Endodermal cell (in vitro differentiated cells): Measurements from ENCODE around the gene FES. TPM values are rescaled to one million over a fixed set of nuclear protein-coding genes. Genes with fewer than 3 reads are reported as not detected.

Source experiments
- DNase-seq: peaks from one replicate; pipeline ENCODE4 v3.0.0-alpha.2; 2017
- H3K27ac ChIP-seq: 2 replicates; pipeline ENCODE4 v1.5.1; 2013; ENCODE audit warnings: mild to moderate bottlenecking, low read depth, low read length, moderate library complexity
- H3K27me3 ChIP-seq: 2 replicates; pipeline ENCODE4 v1.6.1; 2013; ENCODE audit warnings: mild to moderate bottlenecking, low read length, moderate library complexity; ENCODE audit not compliant: insufficient read depth, control insufficient read depth, poor library complexity, severe bottlenecking
- H3K36me3 ChIP-seq: 2 replicates; pipeline ENCODE4 v1.7.0; 2013; ENCODE audit warnings: mild to moderate bottlenecking, low read length, moderate library complexity; ENCODE audit not compliant: control insufficient read depth, insufficient read depth
- H3K4me1 ChIP-seq: one replicate; pipeline ENCODE4 v1.7.0; 2013; ENCODE audit warnings: low read length; ENCODE audit not compliant: control insufficient read depth, insufficient read depth
- H3K4me3 ChIP-seq: 2 replicates; pipeline ENCODE4 v1.5.1; 2013; ENCODE audit warnings: mild to moderate bottlenecking, low read length, moderate library complexity
- H3K9ac ChIP-seq: 2 replicates; pipeline ENCODE4 v1.6.1; 2013; ENCODE audit warnings: mild to moderate bottlenecking, low read length, moderate library complexity; ENCODE audit not compliant: poor library complexity, severe bottlenecking; ENCODE audit errors: extremely low read depth
- H3K9me3 ChIP-seq: 2 replicates; pipeline ENCODE4 v1.6.1; 2013; ENCODE audit warnings: mild to moderate bottlenecking, low read length, moderate library complexity; ENCODE audit not compliant: control insufficient read depth
- H3K27ac Mint-ChIP-seq: 2 replicates; pipeline ENCODE4 v1.8.0; 2020; ENCODE audit warnings: mixed read lengths
- H3K27me3 Mint-ChIP-seq: 2 replicates; pipeline ENCODE4 v1.8.0; 2021; ENCODE audit warnings: mild to moderate bottlenecking, mixed read lengths; ENCODE audit not compliant: insufficient read depth
- H3K36me3 Mint-ChIP-seq: 2 replicates; pipeline ENCODE4 v1.8.0; 2020; ENCODE audit warnings: low read depth, mixed read lengths
- H3K4me1 Mint-ChIP-seq: 2 replicates; pipeline ENCODE4 v1.8.0; 2020; ENCODE audit warnings: mixed read lengths
- H3K4me3 Mint-ChIP-seq: 2 replicates; pipeline ENCODE4 v1.8.0; 2020; ENCODE audit warnings: mild to moderate bottlenecking, moderate library complexity, mixed read lengths
- H3K9me3 Mint-ChIP-seq: 2 replicates; pipeline ENCODE4 v1.8.0; 2020; ENCODE audit warnings: mild to moderate bottlenecking, mixed read lengths
- CTCF ChIP-seq: fragments of 200-600 bp; sonication (generic); conservative IDR thresholded peaks from 2 replicates; pipeline ENCODE4 v1.5.0; 2021; ENCODE audit warnings: antibody characterized with exemption, mild to moderate bottlenecking
- WGBS, 2 experiments: methylation state at CpG; one replicate each; pipeline versions ENCODE4 v1.1.5 to v1.1.7; 2013; ENCODE audit warnings: missing lambda C conversion rate in 2 of 2, mixed read lengths in 1 of 2; ENCODE audit not compliant: insufficient coverage in 1 of 2, insufficient read length in 1 of 2; 5-methylcytosine and 5-hydroxymethylcytosine counted together
- total RNA-seq, 2 donors: library from RNA; stranded (reverse); fragmentation: NEBNext Ultra II Directional in 1 of 2; extraction: Animal tissue kit (Norgen Biotek cat#: 25700) in 1 of 2; gene quantifications; 2 replicates in 1 of 2; 3 replicates in 1 of 2; pipeline ENCODE4 v1.2.1, GENCODE V29; 2021

FES gene
- total RNA-seq, 2 donors from 2014 or later: 25.9 to 29.9 TPM

GRCh38 chr15:90909976-90910375 lies 25.7 kb downstream of the FES start:
- Mint-ChIP-seq H3K9me3 (no peaks in the 10 kb centered on the region), H3K27ac (no peak overlapping the region)
- WGBS, 2 experiments: 81 to 95% methylated on average over 7 to 8 of the region's 8 CpGs

GRCh38 chr15:90910441-90911301 lies 26.4 kb downstream of the FES start:
- WGBS, 2 experiments: 93 to 95% methylated on average over 8 to 24 of the region's 24 CpGs
- TF ChIP-seq CTCF: no peak
- Mint-ChIP-seq H3K4me3 (no peak overlapping the region), H3K9me3 (no peaks in the 10 kb centered on the region), H3K27me3 (no peaks in the 10 kb centered on the region), H3K4me1 (no peaks in the 10 kb centered on the region), H3K36me3 (peaks cover 42% of the 10 kb centered on the region), H3K27ac (no peak overlapping the region)
- H3K36me3 ChIP-seq: peaks cover 62% of the 10 kb centered on the region
- no peaks in the 10 kb centered on the region for H3K4me1 ChIP-seq
- DNase-seq: no peak
- no peak overlapping the region for H3K4me3 ChIP-seq
- no peaks in the 10 kb centered on the region for H3K27me3 ChIP-seq
- no peak overlapping the region for H3K9ac ChIP-seq
- H3K9me3 ChIP-seq: no peaks in the 10 kb centered on the region
- H3K27ac ChIP-seq: no peak overlapping the region

More at GRCh38 chr15:90909976-90910375, 25.7 kb downstream of the FES start:
- no peaks in the 10 kb centered on the region for H3K4me1 ChIP-seq
- no peak overlapping the region for H3K9ac ChIP-seq
- no peak for DNase-seq
- no peaks in the 10 kb centered on the region for H3K27me3 ChIP-seq
- Mint-ChIP-seq H3K36me3 (peaks cover 44% of the 10 kb centered on the region), H3K4me3 (no peak overlapping the region), H3K27me3 (no peaks in the 10 kb centered on the region), H3K4me1 (no peaks in the 10 kb centered on the region)
- no peak for TF ChIP-seq CTCF
- no peaks in the 10 kb centered on the region for H3K9me3 ChIP-seq
- H3K27ac ChIP-seq: no peak overlapping the region
- peaks cover 64% of the 10 kb centered on the region for H3K36me3 ChIP-seq
- H3K4me3 ChIP-seq: no peak overlapping the region

- Histone ChIP-seq H3K9me3 (no peaks in the 10 kb centered on the region), H3K36me3 (peaks cover 61% of the 10 kb centered on the region), H3K9ac (no peak overlapping the region), H3K27me3 (no peaks in the 10 kb centered on the region), H3K4me3 (no peak overlapping the region), H3K27ac (no peak overlapping the region), H3K4me1 (no peaks in the 10 kb centered on the region)
- Mint-ChIP-seq H3K27ac (no peak overlapping the region), H3K27me3 (no peaks in the 10 kb centered on the region), H3K9me3 (no peaks in the 10 kb centered on the region), H3K4me1 (no peaks in the 10 kb centered on the region), H3K36me3 (peaks cover 39% of the 10 kb centered on the region), H3K4me3 (no peak overlapping the region)
- no peak for DNase-seq
- no peak for TF ChIP-seq CTCF
- WGBS, 2 experiments: 93 to 96% methylated on average over 11 to 19 of the region's 19 CpGs
These were observed 27.0 kb downstream of the FES start for GRCh38 chr15:90911302-90911623.
